Neural progenitor cell (in vitro differentiated cells): ENCODE measurements around the gene TMEM147.

Experiments used
- CTCF ChIP-seq: fragments of 200-600 bp; sonication (generic); IDR thresholded peaks from 2 replicates; pipeline ENCODE4 v1.5.1; 2017; ENCODE audit warnings: antibody characterized with exemption, mild to moderate bottlenecking
- EZH2 ChIP-seq: fragments of 200-600 bp; sonication (generic); IDR thresholded peaks from 2 replicates; pipeline ENCODE4 v1.6.1; 2017; ENCODE audit warnings: antibody characterized with exemption, mild to moderate bottlenecking, moderate library complexity
- EZH2phosphoT487 ChIP-seq: fragments of 200-600 bp; sonication (generic); IDR thresholded peaks from 2 replicates; pipeline ENCODE4 v1.6.1; 2017; ENCODE audit warnings: antibody characterized with exemption

- no peak for TF ChIP-seq EZH2
- no peak for TF ChIP-seq CTCF
- no peak for TF ChIP-seq EZH2phosphoT487
Measured at GRCh38 chr19:35545001-35545854, at the start of gene TMEM147.
